Tibial nerve (tissue), 4 donors: Measurements from ENCODE around the gene SEMA3A. TPM values are rescaled to one million over a fixed set of nuclear protein-coding genes. Genes with fewer than 3 reads are reported as not detected.

ENCODE experiments used
- DNase-seq, 2 donors: peaks; one replicate each; pipeline ENCODE4 v3.0.0-alpha.2; 2019; ENCODE audit warnings: low spot score in 2 of 2
- H3K27ac ChIP-seq, 4 donors: fragments of 200-600 bp; sonication (generic) in 3 of 4; one replicate each; pipeline ENCODE4 v1.5.1; 2017 to 2019; ENCODE audit warnings: mild to moderate bottlenecking in 1 of 4
- H3K27me3 ChIP-seq, 2 donors: fragments of 200-600 bp; sonication (generic) in 1 of 2; one replicate each; pipeline versions ENCODE4 v1.5.1 to v1.6.0; 2017 to 2019
- H3K36me3 ChIP-seq, 3 donors: fragments of 200-600 bp; sonication (generic); one replicate each; pipeline ENCODE4 v1.5.1; 2018 to 2019
- H3K4me1 ChIP-seq, 4 donors: fragments of 200-600 bp; sonication (generic) in 3 of 4; one replicate each; pipeline ENCODE4 v1.5.1; 2017 to 2019
- H3K4me3 ChIP-seq, 4 donors: fragments of 200-600 bp; sonication (generic) in 3 of 4; one replicate each; pipeline ENCODE4 v1.5.1; 2017 to 2019; ENCODE audit warnings: mild to moderate bottlenecking in 1 of 4, moderate library complexity in 1 of 4
- H3K9me3 ChIP-seq, 4 donors: fragments of 200-600 bp; sonication (generic) in 3 of 4; one replicate each; pipeline ENCODE4 v1.5.1; 2017 to 2019
- EP300 ChIP-seq, 2 donors: sonication (generic); formaldehyde crosslinking; IDR thresholded peaks; one replicate each; pipeline ENCODE4 v1.6.1; 2017; ENCODE audit warnings: antibody characterized with exemption in 2 of 2, mild to moderate bottlenecking in 1 of 2
- POLR2A ChIP-seq, 2 donors: fragments of 450-650 bp; IDR thresholded peaks; one replicate each; pipeline ENCODE4 v1.6.1; 2017; ENCODE audit warnings: antibody characterized with exemption in 2 of 2, mild to moderate bottlenecking in 2 of 2, moderate library complexity in 2 of 2
- WGBS, 2 donors: methylation state at CpG; one replicate each; pipeline ENCODE4 v1.1.5; 2018; 5-methylcytosine and 5-hydroxymethylcytosine counted together
- total RNA-seq, 4 donors: library from RNA; depleted of rRNA; stranded (reverse); fragments of >200 nt; gene quantifications; one replicate each; pipeline ENCODE4 v1.1.0, GENCODE V29; 2016
- TF ChIP-seq, protein P1 (sequence below), 5 experiments: fragments of 200-600 bp in 3 of 5; fragments of 450-650 bp in 2 of 5; sonication (generic) in 3 of 5; IDR thresholded peaks; one replicate each; pipeline ENCODE4 v1.5.1; 2016 to 2019; ENCODE audit warnings: antibody characterized with exemption in 5 of 5, mild to moderate bottlenecking in 3 of 5, moderate library complexity in 2 of 5

The SEMA3A gene
- total RNA-seq, 4 donors from 2014 or later, result 2.9 to 9.3 (median 6.8) TPM

DNA sequence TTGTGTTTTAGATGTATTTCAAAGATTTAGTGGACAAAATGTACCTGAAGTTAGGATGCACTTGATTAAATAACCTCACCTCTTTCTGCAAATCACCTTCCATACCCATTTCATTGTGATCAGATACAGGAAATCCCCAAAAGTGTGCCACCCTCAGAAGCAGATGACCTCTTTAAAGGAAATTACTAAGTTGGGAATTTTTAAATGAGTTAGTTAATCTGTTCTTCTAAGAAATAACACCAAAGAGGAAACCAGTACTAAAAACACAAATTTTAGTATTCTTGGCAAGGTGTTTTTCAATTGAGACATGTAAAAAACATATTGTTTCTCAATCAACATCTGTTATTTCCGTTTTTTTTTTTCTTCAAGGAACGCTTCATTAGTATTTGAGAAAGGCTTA lies 4.6 kb upstream of the SEMA3A start:
- Histone ChIP-seq H3K4me3 (no peak overlapping the region), H3K27me3 (no peaks in the 10 kb centered on the region), H3K36me3 (no peaks in the 10 kb centered on the region), H3K4me1 (peaks cover 0 to 7% (median 3%) of the 10 kb centered on the region in 4 donors), H3K9me3 (no peaks in the 10 kb centered on the region), H3K27ac (no peak overlapping the region)
- TF ChIP-seq POLR2A (IDR thresholded peaks at IDR 0.05) (no peak), EP300 (IDR thresholded peaks at IDR 0.05) (no peak)
- TF ChIP-seq, protein P1, sequence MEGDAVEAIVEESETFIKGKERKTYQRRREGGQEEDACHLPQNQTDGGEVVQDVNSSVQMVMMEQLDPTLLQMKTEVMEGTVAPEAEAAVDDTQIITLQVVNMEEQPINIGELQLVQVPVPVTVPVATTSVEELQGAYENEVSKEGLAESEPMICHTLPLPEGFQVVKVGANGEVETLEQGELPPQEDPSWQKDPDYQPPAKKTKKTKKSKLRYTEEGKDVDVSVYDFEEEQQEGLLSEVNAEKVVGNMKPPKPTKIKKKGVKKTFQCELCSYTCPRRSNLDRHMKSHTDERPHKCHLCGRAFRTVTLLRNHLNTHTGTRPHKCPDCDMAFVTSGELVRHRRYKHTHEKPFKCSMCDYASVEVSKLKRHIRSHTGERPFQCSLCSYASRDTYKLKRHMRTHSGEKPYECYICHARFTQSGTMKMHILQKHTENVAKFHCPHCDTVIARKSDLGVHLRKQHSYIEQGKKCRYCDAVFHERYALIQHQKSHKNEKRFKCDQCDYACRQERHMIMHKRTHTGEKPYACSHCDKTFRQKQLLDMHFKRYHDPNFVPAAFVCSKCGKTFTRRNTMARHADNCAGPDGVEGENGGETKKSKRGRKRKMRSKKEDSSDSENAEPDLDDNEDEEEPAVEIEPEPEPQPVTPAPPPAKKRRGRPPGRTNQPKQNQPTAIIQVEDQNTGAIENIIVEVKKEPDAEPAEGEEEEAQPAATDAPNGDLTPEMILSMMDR (IDR thresholded peaks at IDR 0.05), result no peak
- DNase-seq, result no peak
- WGBS, 2 donors, result 64 to 68% methylated on average over 2 of the region's 2 CpGs

DNA sequence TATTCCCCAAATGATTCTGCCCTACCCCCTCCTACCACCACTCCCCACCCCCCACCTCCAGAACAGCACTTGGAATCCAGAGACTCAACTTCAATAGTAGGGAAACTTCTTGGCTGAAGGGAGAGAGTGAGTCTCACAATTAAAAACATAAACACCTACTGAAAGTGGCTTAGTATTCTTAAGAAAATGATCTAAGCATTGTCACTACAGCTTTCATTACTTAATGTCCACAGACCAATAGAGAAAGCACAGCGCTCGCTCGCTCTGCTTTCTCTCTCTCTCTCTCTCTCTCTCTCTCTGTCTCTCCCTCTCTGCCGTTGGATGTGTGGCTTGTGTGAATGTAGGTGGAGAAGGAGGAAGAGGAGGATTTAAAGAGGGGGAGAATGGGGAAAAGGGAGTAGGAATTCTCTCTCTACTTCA lies 1.5 kb upstream of the SEMA3A start:
- Histone ChIP-seq H3K4me3 (peak overlapping the region in 3 of 4 donors; percentile 0 to 51 (median 21)), H3K9me3 (no peaks in the 10 kb centered on the region), H3K36me3 (no peaks in the 10 kb centered on the region), H3K27ac (peak overlapping the region in 3 of 4 donors; percentile 9 to 43 (median 40)), H3K27me3 (no peaks in the 10 kb centered on the region), H3K4me1 (peaks cover 0 to 8% (median 3%) of the 10 kb centered on the region in 4 donors)
- 33 to 38% methylated on average over 4 of the region's 4 CpGs for WGBS, 2 donors
- DNase-seq, result no peak
- TF ChIP-seq EP300 (IDR thresholded peaks at IDR 0.05) (no peak), POLR2A (IDR thresholded peaks at IDR 0.05) (no peak)
- TF ChIP-seq, protein P1 (IDR thresholded peaks at IDR 0.05), result peak in 1 of 5 experiments; percentile 32

DNA sequence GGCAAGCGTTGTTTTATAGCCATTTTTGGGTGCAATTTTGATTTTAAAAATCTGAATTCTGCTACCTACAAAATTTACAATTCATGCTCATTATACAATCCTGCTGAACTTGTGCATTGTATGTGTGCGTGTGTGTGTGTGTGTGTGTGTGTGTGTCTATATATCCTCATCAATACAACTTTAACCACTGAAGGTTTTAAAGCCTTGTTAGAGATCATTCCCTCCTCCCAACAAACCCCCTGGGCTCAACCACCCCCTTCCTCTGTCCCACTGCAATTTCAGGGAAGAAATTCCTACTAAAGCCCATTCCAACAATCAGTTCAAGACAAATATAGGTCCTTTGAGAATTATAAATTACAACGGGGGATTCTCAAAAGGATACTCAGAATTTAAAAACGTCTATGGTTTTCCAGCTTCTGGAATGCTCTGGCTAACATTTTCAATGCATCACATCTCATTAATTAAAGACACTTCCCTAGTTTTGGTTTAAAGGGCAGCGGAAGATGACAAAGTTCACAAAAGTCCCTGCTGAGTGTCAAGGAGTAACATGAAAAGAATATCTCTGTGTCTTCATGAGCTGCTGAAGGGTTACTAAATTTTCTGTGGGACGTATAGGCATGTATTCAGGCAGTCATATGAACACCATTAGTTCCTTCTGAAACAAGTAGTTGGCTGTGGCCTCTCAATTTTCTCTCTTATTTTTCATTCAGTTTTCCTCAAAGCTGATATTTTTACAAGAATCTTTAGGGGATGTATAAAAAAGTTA lies 889 bp upstream of the SEMA3A start:
- no peak for DNase-seq
- Histone ChIP-seq H3K27ac (peak overlapping the region in 2 of 4 donors; percentile 9 to 43), H3K36me3 (no peaks in the 10 kb centered on the region), H3K4me1 (peaks cover 0 to 8% (median 3%) of the 10 kb centered on the region in 4 donors), H3K4me3 (peak overlapping the region; percentile 20 to 51 (median 36)), H3K27me3 (no peaks in the 10 kb centered on the region), H3K9me3 (no peaks in the 10 kb centered on the region)
- TF ChIP-seq EP300 (IDR thresholded peaks at IDR 0.05) (no peak), POLR2A (IDR thresholded peaks at IDR 0.05) (no peak)
- TF ChIP-seq, protein P1 (IDR thresholded peaks at IDR 0.05), result no peak
- 23 to 25% methylated on average over 6 of the region's 6 CpGs for whole genome bisulfite sequencing, 2 donors

DNA sequence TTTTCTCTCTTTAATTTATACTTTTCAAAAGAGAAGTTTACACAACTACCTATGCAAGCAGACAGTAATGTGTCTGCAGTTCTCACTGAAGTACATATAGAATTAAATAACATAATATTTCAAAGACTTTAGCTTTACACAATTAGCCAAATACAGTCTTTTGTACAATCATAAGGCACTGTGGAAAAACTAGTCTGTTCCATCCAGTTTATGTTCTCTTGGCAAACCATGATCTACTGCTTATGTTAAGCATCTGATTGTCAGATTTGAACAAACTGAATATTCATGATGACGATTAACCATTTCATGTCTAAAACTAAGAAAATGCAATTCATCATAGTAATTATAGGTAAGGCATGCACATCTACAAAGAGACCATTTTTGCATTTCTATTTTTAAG lies 842 bp downstream of the SEMA3A start:
- TF ChIP-seq EP300 (IDR thresholded peaks at IDR 0.05), result no peak
- TF ChIP-seq, protein P1 (IDR thresholded peaks at IDR 0.05), result no peak
- peak overlapping the region in 2 of 4 donors; percentile 31 to 51 for H3K4me3 ChIP-seq
- H3K27me3 ChIP-seq, result no peaks in the 10 kb centered on the region
- 43 to 48% methylated on average over 1 of the region's 1 CpG for WGBS, 2 donors
- no peaks in the 10 kb centered on the region for H3K36me3 ChIP-seq
- H3K4me1 ChIP-seq, result peaks cover 0 to 8% (median 3%) of the 10 kb centered on the region in 4 donors
- no peaks in the 10 kb centered on the region for H3K9me3 ChIP-seq
- no peak overlapping the region for H3K27ac ChIP-seq
- DNase-seq, result no peak

DNA sequence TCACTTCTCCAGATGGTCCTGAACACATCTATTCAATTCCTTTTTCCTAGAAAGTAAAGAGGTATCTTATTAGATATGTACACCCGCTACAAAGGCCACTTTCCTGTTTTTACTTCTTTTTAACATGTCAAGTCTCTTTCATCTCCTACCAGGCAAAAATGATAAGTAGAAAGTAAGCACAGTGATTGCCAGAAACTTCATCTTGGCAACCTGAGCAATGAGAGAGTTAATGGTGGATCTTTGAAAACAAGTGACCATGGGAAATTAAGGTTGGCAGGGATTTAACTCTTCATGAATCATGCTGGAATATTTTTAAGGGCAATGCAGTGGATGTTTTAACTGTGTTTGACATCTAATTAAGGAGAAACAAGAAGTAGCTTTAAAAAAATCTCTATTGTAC lies 2.7 kb downstream of the SEMA3A start:
- DNase-seq, result no peak
- TF ChIP-seq POLR2A (IDR thresholded peaks at IDR 0.05) (no peak), EP300 (IDR thresholded peaks at IDR 0.05) (no peak)
- TF ChIP-seq, protein P1 (IDR thresholded peaks at IDR 0.05), result no peak
- WGBS, 2 donors, result 91 to 97% methylated on average over 1 of the region's 1 CpG
- H3K27ac ChIP-seq, result no peak overlapping the region
- no peak overlapping the region for H3K4me3 ChIP-seq
- peaks cover 0 to 8% (median 3%) of the 10 kb centered on the region in 4 donors for H3K4me1 ChIP-seq
- H3K27me3 ChIP-seq, result no peaks in the 10 kb centered on the region
- no peaks in the 10 kb centered on the region for H3K9me3 ChIP-seq
- no peaks in the 10 kb centered on the region for H3K36me3 ChIP-seq
